Mesenchymal stem cell (in vitro differentiated cells and primary cell): Measurements from ENCODE around the gene CPZ.

ENCODE experiments used
- DNase-seq: peaks from one replicate; pipeline ENCODE4 v3.0.0-alpha.2; 2013
- H2AFZ ChIP-seq: one replicate; pipeline ENCODE4 v1.6.1; 2013; ENCODE audit warnings: low read depth, mild to moderate bottlenecking, control low read depth, inconsistent platforms, low read length, moderate library complexity
- H2AK5ac ChIP-seq: 2 replicates; pipeline ENCODE4 v1.6.1; 2013; ENCODE audit warnings: low read length, moderate library complexity, mild to moderate bottlenecking, inconsistent platforms; ENCODE audit not compliant: severe bottlenecking
- H2BK120ac ChIP-seq: one replicate; pipeline ENCODE4 v1.6.1; 2013; ENCODE audit warnings: low read depth, mild to moderate bottlenecking, inconsistent platforms, low read length, moderate library complexity
- H2BK12ac ChIP-seq, 2 experiments: one replicate each; pipeline ENCODE4 v1.6.1; 2013; ENCODE audit warnings: inconsistent platforms in 2 of 2, low read length in 2 of 2, mild to moderate bottlenecking in 2 of 2, moderate library complexity in 2 of 2, control low read depth in 1 of 2
- H2BK15ac ChIP-seq: one replicate; pipeline ENCODE4 v1.6.1; 2013; ENCODE audit warnings: mild to moderate bottlenecking, low read depth, inconsistent platforms; ENCODE audit not compliant: poor library complexity, severe bottlenecking
- H2BK5ac ChIP-seq: 2 replicates; pipeline ENCODE4 v1.6.1; 2013; ENCODE audit warnings: low read depth, mild to moderate bottlenecking, low read length, control low read depth, inconsistent platforms; ENCODE audit not compliant: poor library complexity, severe bottlenecking
- H3K14ac ChIP-seq, 2 experiments: one replicate each; pipeline ENCODE4 v1.6.1; 2013; ENCODE audit warnings: inconsistent platforms in 2 of 2, low read length in 2 of 2, control low read depth in 1 of 2, mild to moderate bottlenecking in 1 of 2, moderate library complexity in 1 of 2
- H3K18ac ChIP-seq, 2 experiments: one replicate each; pipeline ENCODE4 v1.6.1; 2013; ENCODE audit warnings: inconsistent platforms in 2 of 2, low read length in 2 of 2, control low read depth in 1 of 2, low read depth in 1 of 2, mild to moderate bottlenecking in 1 of 2
- H3K23ac ChIP-seq, 2 experiments: one replicate each; pipeline ENCODE4 v1.6.1; 2013; ENCODE audit warnings: inconsistent platforms in 2 of 2, low read length in 2 of 2, mild to moderate bottlenecking in 2 of 2, moderate library complexity in 2 of 2, control low read depth in 1 of 2
- H3K27ac ChIP-seq: 2 replicates; pipeline ENCODE4 v1.5.1; 2013; ENCODE audit warnings: mild to moderate bottlenecking, moderate library complexity, low read length, control low read depth, inconsistent platforms; ENCODE audit not compliant: poor library complexity, severe bottlenecking
- H3K27me3 ChIP-seq, 2 experiments: 2 replicates each; pipeline versions ENCODE4 v1.6.1 to v1.7.0; 2013; ENCODE audit warnings: low read length in 2 of 2, mild to moderate bottlenecking in 2 of 2, moderate library complexity in 2 of 2, control low read depth in 1 of 2, inconsistent platforms in 1 of 2; ENCODE audit not compliant: control insufficient read depth in 1 of 2, insufficient read depth in 1 of 2
- H3K36me3 ChIP-seq, 2 experiments: 2 replicates each; pipeline versions ENCODE4 v1.6.1 to v1.7.0; 2013; ENCODE audit warnings: low read length in 2 of 2, control low read depth in 1 of 2, inconsistent platforms in 1 of 2, low read depth in 1 of 2, mild to moderate bottlenecking in 1 of 2; ENCODE audit not compliant: insufficient read depth in 2 of 2, control insufficient read depth in 1 of 2
- H3K4ac ChIP-seq, 2 experiments: one replicate each; pipeline ENCODE4 v1.6.1; 2013; ENCODE audit warnings: inconsistent platforms in 2 of 2, low read length in 2 of 2, mild to moderate bottlenecking in 2 of 2, moderate library complexity in 2 of 2, control low read depth in 1 of 2, low read depth in 1 of 2
- H3K4me1 ChIP-seq: 2 replicates; pipeline ENCODE4 v1.6.1; 2013; ENCODE audit warnings: low read depth, low read length, control low read depth; ENCODE audit not compliant: control insufficient read depth, insufficient read depth
- H3K4me2 ChIP-seq: 2 replicates; pipeline ENCODE4 v1.6.1; 2013; ENCODE audit warnings: low read length, mild to moderate bottlenecking, inconsistent platforms; ENCODE audit not compliant: poor library complexity, severe bottlenecking
- H3K4me3 ChIP-seq, 2 experiments: 2 replicates each; pipeline versions ENCODE4 v1.5.1 to v1.7.0; 2013; ENCODE audit warnings: low read length in 2 of 2, mild to moderate bottlenecking in 2 of 2, control low read depth in 1 of 2, low read depth in 1 of 2; ENCODE audit not compliant: insufficient read depth in 1 of 2
- H3K79me1 ChIP-seq: replicated peaks from 2 replicates; pipeline ENCODE4 v1.6.1; 2013; ENCODE audit warnings: mild to moderate bottlenecking, control low read depth, low read length, inconsistent platforms; ENCODE audit not compliant: poor library complexity, severe bottlenecking
- H3K9ac ChIP-seq: 2 replicates; pipeline ENCODE4 v1.7.0; 2013; ENCODE audit warnings: mild to moderate bottlenecking, low read length, moderate library complexity
- H3K9me3 ChIP-seq: 2 replicates; pipeline ENCODE4 v1.7.0; 2013; ENCODE audit warnings: mild to moderate bottlenecking, low read length; ENCODE audit not compliant: control insufficient read depth
- H4K8ac ChIP-seq: one replicate; pipeline ENCODE4 v1.6.1; 2013; ENCODE audit warnings: inconsistent platforms, mild to moderate bottlenecking, low read length, moderate library complexity
- H4K91ac ChIP-seq: one replicate; pipeline ENCODE4 v1.6.1; 2013; ENCODE audit warnings: mild to moderate bottlenecking, low read length, inconsistent platforms
- WGBS: methylation state at CpG from one replicate; pipeline ENCODE4 v1.1.7; 2013; ENCODE audit warnings: mixed read lengths; 5-methylcytosine and 5-hydroxymethylcytosine counted together

CPZ gene

DNA sequence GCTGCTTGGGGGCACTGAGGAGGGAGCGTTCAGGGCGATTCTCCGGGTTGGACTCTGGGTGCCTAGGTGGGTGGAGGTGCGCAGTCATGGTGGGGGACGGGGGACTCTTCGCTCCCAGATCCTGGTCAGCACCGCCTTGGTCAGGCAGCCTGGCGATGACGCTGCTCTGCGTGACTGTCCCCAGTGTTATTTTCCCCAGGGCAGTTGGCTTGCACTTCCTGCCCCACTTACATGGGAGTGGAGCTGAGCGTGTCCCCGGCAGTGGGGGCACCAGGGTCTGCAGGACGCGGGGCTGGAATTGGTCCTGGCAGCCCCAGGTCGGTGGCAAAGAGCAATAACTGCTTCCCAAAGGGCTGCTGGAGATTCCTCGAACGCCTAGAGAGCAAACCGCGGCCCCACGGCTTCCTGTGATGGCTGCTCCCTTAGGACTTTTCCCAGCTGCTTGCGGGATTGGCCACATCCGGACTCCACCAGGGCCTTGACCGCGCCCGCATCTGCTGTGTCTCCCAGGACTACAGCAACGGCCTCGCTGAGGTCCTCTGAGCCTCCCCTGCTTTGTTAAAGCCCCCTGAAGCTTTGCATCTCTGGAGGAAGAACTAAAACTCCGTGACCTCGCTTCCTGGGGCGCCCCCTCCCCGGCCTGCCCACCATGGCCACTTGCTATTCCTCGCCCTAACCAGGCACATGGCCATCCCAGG, 47.7 kb upstream of the CPZ start:
- Histone ChIP-seq H3K18ac (no peak overlapping the region), H3K4me3 (no peak overlapping the region), H3K4ac (no peak overlapping the region), H3K79me1 (no peaks in the 10 kb centered on the region), H4K91ac (no peak overlapping the region), H3K9me3 (no peaks in the 10 kb centered on the region), H2AK5ac (no peak overlapping the region), H3K36me3 (no peaks in the 10 kb centered on the region), H3K23ac (no peak overlapping the region), H3K14ac (no peak overlapping the region), H2AFZ (no peak overlapping the region), H3K27me3 (peaks cover 0 to 14% of the 10 kb centered on the region in 2 experiments), H2BK5ac (no peak overlapping the region), H3K4me1 (peaks cover 3% of the 10 kb centered on the region), H2BK12ac (no peak overlapping the region), H3K9ac (no peak overlapping the region), H4K8ac (no peak overlapping the region), H3K27ac (no peak overlapping the region), H2BK15ac (no peak overlapping the region), H3K4me2 (no peak overlapping the region), H2BK120ac (no peak overlapping the region)
- WGBS = 80% methylated on average over 32 of the region's 32 CpGs
- peak; percentile 29 for DNase-seq

DNA sequence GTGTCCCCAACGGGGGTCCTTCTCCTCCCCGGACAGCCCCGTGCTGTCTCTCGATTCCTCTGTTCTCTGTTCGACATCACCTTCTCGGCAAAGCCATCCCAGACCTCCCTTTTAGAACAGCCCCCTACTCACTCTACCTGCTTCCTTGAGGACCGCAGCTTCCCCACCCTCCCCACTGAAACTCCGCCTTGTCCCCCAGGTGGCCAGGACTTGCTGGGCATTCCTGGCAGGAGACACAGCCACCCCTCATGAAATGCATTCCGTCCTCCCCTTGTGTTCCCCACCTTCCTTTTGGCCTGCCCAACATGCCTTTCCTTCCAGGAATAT, 47.2 kb upstream of the CPZ start:
- Histone ChIP-seq H3K23ac (no peak overlapping the region), H2BK15ac (no peak overlapping the region), H2BK12ac (no peak overlapping the region), H3K4me2 (no peak overlapping the region), H3K79me1 (no peaks in the 10 kb centered on the region), H3K9me3 (no peaks in the 10 kb centered on the region), H3K36me3 (no peaks in the 10 kb centered on the region), H3K27me3 (peaks cover 0 to 16% of the 10 kb centered on the region in 2 experiments), H3K9ac (no peak overlapping the region), H2BK5ac (no peak overlapping the region), H3K4me3 (no peak overlapping the region), H4K91ac (peak overlapping the region; percentile 47), H3K27ac (no peak overlapping the region), H2BK120ac (no peak overlapping the region), H4K8ac (no peak overlapping the region), H2AK5ac (no peak overlapping the region), H3K4ac (no peak overlapping the region), H2AFZ (no peak overlapping the region), H3K4me1 (peaks cover 3% of the 10 kb centered on the region), H3K14ac (no peak overlapping the region), H3K18ac (no peak overlapping the region)
- DNase-seq = no peak
- 78% methylated on average over 9 of the region's 9 CpGs for WGBS

DNA sequence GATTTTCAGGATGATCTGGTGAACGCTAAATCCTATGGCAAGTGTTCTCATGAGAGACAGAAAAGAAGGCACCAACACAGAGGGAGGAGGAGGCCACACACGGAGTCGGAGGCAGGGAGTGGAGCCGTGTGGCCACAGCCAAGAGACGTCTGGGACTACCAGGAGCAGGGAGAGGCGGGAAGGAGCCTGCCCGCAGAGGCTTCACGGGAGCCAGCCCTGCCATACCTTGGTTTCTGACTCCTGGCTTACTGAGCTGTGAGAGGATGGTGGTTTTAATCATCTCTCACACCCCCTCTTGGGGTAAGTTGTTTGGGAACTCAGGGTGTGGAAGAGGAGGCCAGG, 45.8 kb upstream of the CPZ start:
- H3K4ac ChIP-seq = no peak overlapping the region
- WGBS = 68% methylated on average over 7 of the region's 8 CpGs
- H3K4me1 ChIP-seq = peaks cover 3% of the 10 kb centered on the region
- no peaks in the 10 kb centered on the region for H3K79me1 ChIP-seq
- H3K9ac ChIP-seq = peak overlapping the region; percentile 21
- H2BK15ac ChIP-seq = no peak overlapping the region
- H2AK5ac ChIP-seq = no peak overlapping the region
- no peak overlapping the region for H3K14ac ChIP-seq
- no peaks in the 10 kb centered on the region for H3K36me3 ChIP-seq
- peaks cover 3 to 25% of the 10 kb centered on the region in 2 experiments for H3K27me3 ChIP-seq
- H3K23ac ChIP-seq = no peak overlapping the region
- no peak overlapping the region for H2BK12ac ChIP-seq
- H4K91ac ChIP-seq = no peak overlapping the region
- no peak overlapping the region for H3K27ac ChIP-seq
- no peak overlapping the region for H3K4me3 ChIP-seq
- no peak for DNase-seq
- no peak overlapping the region for H3K4me2 ChIP-seq
- peaks cover 4% of the 10 kb centered on the region for H3K9me3 ChIP-seq
- no peak overlapping the region for H4K8ac ChIP-seq
- no peak overlapping the region for H2BK120ac ChIP-seq
- no peak overlapping the region for H2BK5ac ChIP-seq
- H3K18ac ChIP-seq = no peak overlapping the region
- no peak overlapping the region for H2AFZ ChIP-seq

DNA sequence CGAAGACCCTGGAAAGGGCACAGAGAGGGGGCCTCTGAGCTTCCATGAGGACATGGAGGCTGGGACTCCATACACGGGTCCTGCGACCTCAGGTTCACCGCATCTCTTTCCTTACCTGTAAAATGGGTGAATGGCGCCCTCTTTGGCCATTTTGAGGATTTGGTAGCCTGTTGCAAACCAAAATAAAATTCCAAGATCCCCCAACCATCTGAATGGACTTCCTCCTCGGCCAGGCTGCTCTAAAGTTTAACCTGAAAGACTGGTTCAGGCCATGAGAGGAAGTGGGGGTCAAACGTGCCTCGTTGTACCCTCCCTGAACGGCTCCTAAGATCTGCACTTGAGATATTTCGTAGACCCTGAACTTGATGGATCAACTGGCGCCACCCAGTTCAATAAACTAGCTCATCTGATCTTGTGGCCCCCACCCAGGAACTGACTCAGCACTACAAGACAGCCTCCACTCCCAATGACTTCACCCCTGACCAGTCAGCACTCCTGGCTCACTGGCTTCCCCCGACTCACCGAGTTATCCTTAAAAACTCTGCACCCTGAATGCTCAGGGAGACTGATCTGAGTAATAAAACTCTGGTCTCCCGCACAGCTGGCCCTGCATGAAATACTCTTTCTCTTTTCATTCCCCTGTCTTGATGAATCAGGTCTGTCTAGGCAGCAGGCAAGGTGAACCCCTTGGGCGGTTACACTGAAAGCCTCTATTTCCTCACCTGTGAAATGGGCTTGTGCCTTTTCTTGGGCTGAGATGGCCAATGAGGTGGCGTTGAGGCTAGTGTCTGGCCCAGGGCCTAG, 45.3 kb upstream of the CPZ start:
- Histone ChIP-seq H2BK5ac (no peak overlapping the region), H3K4me3 (no peak overlapping the region), H3K9me3 (peaks cover 5% of the 10 kb centered on the region), H2BK12ac (no peak overlapping the region), H4K91ac (no peak overlapping the region), H3K4me1 (peaks cover 3% of the 10 kb centered on the region), H3K4me2 (no peak overlapping the region), H3K27me3 (peaks cover 6 to 27% of the 10 kb centered on the region in 2 experiments), H3K18ac (no peak overlapping the region), H3K23ac (no peak overlapping the region), H3K36me3 (no peaks in the 10 kb centered on the region), H2AK5ac (no peak overlapping the region), H3K14ac (no peak overlapping the region), H2BK15ac (no peak overlapping the region), H3K9ac (peak overlapping the region; percentile 31), H2AFZ (no peak overlapping the region), H3K27ac (no peak overlapping the region), H3K4ac (no peak overlapping the region), H3K79me1 (no peaks in the 10 kb centered on the region), H4K8ac (no peak overlapping the region), H2BK120ac (no peak overlapping the region)
- WGBS = 61% methylated on average over 13 of the region's 16 CpGs
- no peak for DNase-seq
